Activated CD8-positive, alpha-beta T cell treated with anti-CD3 and anti-CD28 coated beads for 36 hours (primary cell): ENCODE results near the gene CTAGE1. TPM values are rescaled to one million over a fixed set of nuclear protein-coding genes. Genes with fewer than 3 reads are reported as not detected.

Experiments
- ATAC-seq: fragments of 200-7000 bp; cut with Tn5 transposase; one replicate; pipeline ENCODE4 v1.10.0; 2021; ENCODE audit warnings: mild to moderate bottlenecking, moderate library complexity
- CTCF ChIA-PET: fragments of 350-600 bp; sonication (Branson Sonifier 250); formaldehyde crosslinking; loops from one replicate; lab custom pipeline; 2021; ENCODE audit warnings: antibody characterized with exemption; lab: Charles Lee
- POLR2A ChIA-PET: fragments of 350-600 bp; sonication (Branson Sonifier 250); formaldehyde crosslinking; loops from one replicate; lab custom pipeline; 2021; ENCODE audit warnings: antibody characterized with exemption; lab: Charles Lee
- DNase-seq: peaks from one replicate; pipeline ENCODE4 v3.0.0-alpha.2; 2020
- H3K27ac Mint-ChIP-seq: one replicate; pipeline ENCODE4 v1.8.0; 2021; ENCODE audit warnings: mild to moderate bottlenecking, mixed read lengths
- H3K27me3 Mint-ChIP-seq: one replicate; pipeline ENCODE4 v1.8.0; 2021; ENCODE audit warnings: mixed read lengths
- H3K36me3 Mint-ChIP-seq: one replicate; pipeline ENCODE4 v1.8.0; 2021; ENCODE audit warnings: low read depth, mixed read lengths
- H3K4me1 Mint-ChIP-seq: one replicate; pipeline ENCODE4 v1.8.0; 2021; ENCODE audit warnings: low read depth, mixed read lengths
- H3K4me3 Mint-ChIP-seq: one replicate; pipeline ENCODE4 v1.8.0; 2021; ENCODE audit warnings: mild to moderate bottlenecking, moderate library complexity, mixed read lengths
- H3K9me3 Mint-ChIP-seq: one replicate; pipeline ENCODE4 v1.8.0; 2021; ENCODE audit warnings: mixed read lengths
- CTCF ChIP-seq: fragments of 200-600 bp; IDR thresholded peaks from one replicate; pipeline ENCODE4 v1.8.0; 2022; ENCODE audit warnings: antibody characterized with exemption, mild to moderate bottlenecking
- intact Hi-C: fragments of 100-400 bp; cut with micrococcal nuclease; formaldehyde crosslinking; loops from one replicate; pipeline ENCODE4 v1.10.0; 2022
- total RNA-seq, 2 experiments: library from RNA; stranded (reverse); gene quantifications; one replicate each; pipeline ENCODE4 v1.2.3, GENCODE V29; 2021

Gene CTAGE1
- total RNA-seq, 2 experiments from 2014 or later = not detected

- Mint-ChIP-seq H3K27me3 (no peaks in the 10 kb centered on the region), H3K4me3 (no peak overlapping the region), H3K36me3 (peaks cover 2% of the 10 kb centered on the region), H3K9me3 (peaks cover 20% of the 10 kb centered on the region), H3K4me1 (peaks cover 19% of the 10 kb centered on the region), H3K27ac (no peak overlapping the region)
- intact Hi-C loops = no loop called here
- ChIA-PET POLR2A (interaction anchor here (0.7 kb wide), 1 partner anchor 126 kb away, joined by 5 read pairs; no protein-coding TSS in a partner anchor), CTCF (no interaction called here)
- TF ChIP-seq CTCF = no peak
- DNase-seq (no peak), ATAC-seq (no peak)
These were observed 8.3 kb downstream of the CTAGE1 start for GRCh38 chr18:22409445-22409844.

- peaks cover 2% of the 10 kb centered on the region for H3K36me3 Mint-ChIP-seq
- H3K4me1 Mint-ChIP-seq = peaks cover 19% of the 10 kb centered on the region
- no peak overlapping the region for H3K4me3 Mint-ChIP-seq
- no peak overlapping the region for H3K27ac Mint-ChIP-seq
- H3K27me3 Mint-ChIP-seq = no peaks in the 10 kb centered on the region
- DNase-seq (peak; percentile 2), ATAC-seq (no peak)
- ChIA-PET CTCF (no interaction called here), POLR2A (no interaction called here)
- intact Hi-C loops = no loop called here
- no peak for TF ChIP-seq CTCF
- peaks cover 24% of the 10 kb centered on the region for H3K9me3 Mint-ChIP-seq
These were observed 9.7 kb downstream of the CTAGE1 start for GRCh38 chr18:22408059-22408458.

GRCh38 chr18:22405142-22405541, 12.6 kb downstream of the CTAGE1 start:
- no peak for TF ChIP-seq CTCF

GRCh38 chr18:22403950-22404349, 13.8 kb downstream of the CTAGE1 start:
- no peak for TF ChIP-seq CTCF
- Mint-ChIP-seq H3K9me3 (peaks cover 20% of the 10 kb centered on the region), H3K27me3 (no peaks in the 10 kb centered on the region), H3K4me1 (peaks cover 19% of the 10 kb centered on the region), H3K27ac (no peak overlapping the region), H3K36me3 (no peaks in the 10 kb centered on the region), H3K4me3 (no peak overlapping the region)
- no peak for ATAC-seq
- CTCF ChIA-PET = no interaction called here
- POLR2A ChIA-PET = no interaction called here
- intact Hi-C loops = no loop called here
- DNase-seq = no peak

More at GRCh38 chr18:22405142-22405541, 12.6 kb downstream of the CTAGE1 start:
- ChIA-PET CTCF (no interaction called here), POLR2A (no interaction called here)
- H3K27ac Mint-ChIP-seq = no peak overlapping the region
- peaks cover 19% of the 10 kb centered on the region for H3K4me1 Mint-ChIP-seq
- DNase-seq (no peak), ATAC-seq (no peak)
- peaks cover 2% of the 10 kb centered on the region for H3K36me3 Mint-ChIP-seq
- peaks cover 24% of the 10 kb centered on the region for H3K9me3 Mint-ChIP-seq
- intact Hi-C loops = no loop called here
- no peak overlapping the region for H3K4me3 Mint-ChIP-seq
- no peaks in the 10 kb centered on the region for H3K27me3 Mint-ChIP-seq

- no peak overlapping the region for H3K4me3 Mint-ChIP-seq
- no peaks in the 10 kb centered on the region for H3K27me3 Mint-ChIP-seq
- ATAC-seq (no peak), DNase-seq (no peak)
- ChIA-PET POLR2A (no interaction called here), CTCF (no interaction called here)
- intact Hi-C loops = no loop called here
- peaks cover 5% of the 10 kb centered on the region for H3K9me3 Mint-ChIP-seq
- no peaks in the 10 kb centered on the region for H3K36me3 Mint-ChIP-seq
- TF ChIP-seq CTCF = no peak
- H3K27ac Mint-ChIP-seq = no peak overlapping the region
- no peaks in the 10 kb centered on the region for H3K4me1 Mint-ChIP-seq
These were observed 17.8 kb downstream of the CTAGE1 start for GRCh38 chr18:22399949-22400348.
